ENCODE results near the gene CYP1B1.

Gene CYP1B1

GRCh38 chr2:38065502-38066135, 10.3 kb downstream of the CYP1B1 start:
- in situ Hi-C loops (cut with HindIII; ENCODE audit: low sequenced_read_pairs) = loop anchor here (25.0 kb wide), 1 partner anchor 672 kb away; no protein-coding TSS in a partner anchor
- no peak overlapping the region for H3K4me3 ChIP-seq (ENCODE audit: low read depth, low read length)
- no peak for TF ChIP-seq CTCF (IDR thresholded peaks at IDR 0.05; ENCODE audit: low read depth, low read length, missing control alignments)
- no peak for DNase-seq (ENCODE audit: low read depth)

- in situ Hi-C loops (cut with HindIII; ENCODE audit: low sequenced_read_pairs) = loop anchor here (25.0 kb wide), 1 partner anchor 672 kb away; no protein-coding TSS in a partner anchor
- TF ChIP-seq CTCF (IDR thresholded peaks at IDR 0.05; ENCODE audit: low read depth, low read length, missing control alignments) = no peak
- DNase-seq (ENCODE audit: low read depth) = no peak
- no peak overlapping the region for H3K4me3 ChIP-seq (ENCODE audit: low read depth, low read length)
Measured at GRCh38 chr2:38064801-38065501, 11.0 kb downstream of the CYP1B1 start.

GRCh38 chr2:38060236-38061018, 15.5 kb downstream of the CYP1B1 start:
- TF ChIP-seq CTCF (IDR thresholded peaks at IDR 0.05; ENCODE audit: low read depth, low read length, missing control alignments) = no peak
- in situ Hi-C loops (cut with HindIII; ENCODE audit: low sequenced_read_pairs) = loop anchor here (25.0 kb wide), 1 partner anchor 677 kb away; no protein-coding TSS in a partner anchor
- no peak for DNase-seq (ENCODE audit: low read depth)
- H3K4me3 ChIP-seq (ENCODE audit: low read depth, low read length) = no peak overlapping the region

GRCh38 chr2:38057651-38058410, 18.1 kb downstream of the CYP1B1 start:
- TF ChIP-seq CTCF (IDR thresholded peaks at IDR 0.05; ENCODE audit: low read depth, low read length, missing control alignments) = no peak
- no peak overlapping the region for H3K4me3 ChIP-seq (ENCODE audit: low read depth, low read length)
- DNase-seq (ENCODE audit: low read depth) = no peak
- in situ Hi-C loops (cut with HindIII; ENCODE audit: low sequenced_read_pairs) = loop anchor here (25.0 kb wide), 1 partner anchor 679 kb away; no protein-coding TSS in a partner anchor

GRCh38 chr2:38056216-38056615, 19.7 kb downstream of the CYP1B1 start:
- in situ Hi-C loops (cut with HindIII; ENCODE audit: low sequenced_read_pairs) = loop anchor here (25.0 kb wide), 1 partner anchor 681 kb away; no protein-coding TSS in a partner anchor
- no peak for TF ChIP-seq CTCF (IDR thresholded peaks at IDR 0.05; ENCODE audit: low read depth, low read length, missing control alignments)
- H3K4me3 ChIP-seq (ENCODE audit: low read depth, low read length) = no peak overlapping the region
- no peak for DNase-seq (ENCODE audit: low read depth)

- no peak overlapping the region for H3K4me3 ChIP-seq (ENCODE audit: low read depth, low read length)
- DNase-seq (ENCODE audit: low read depth) = no peak
- in situ Hi-C loops (cut with HindIII; ENCODE audit: low sequenced_read_pairs) = no loop called here
- TF ChIP-seq CTCF (IDR thresholded peaks at IDR 0.05; ENCODE audit: low read depth, low read length, missing control alignments) = no peak
Measured at GRCh38 chr2:38045811-38046210, 30.1 kb downstream of the CYP1B1 start.

Data from astrocyte of the cerebellum (primary cell).